GM21423 (cell line): ENCODE data around the gene EVL.
"Not testable (repeated sequence)": the region's sequence is repeated elsewhere in the genome, so short reads cannot be mapped to it uniquely, and the experiment has no call there.

Experiments
- ATAC-seq: cut with Tn5 transposase; IDR thresholded peaks from one replicate; pipeline ENCODE4 v1.9.1; 2021; ENCODE audit warnings: mild to moderate bottlenecking, moderate library complexity; ENCODE audit not compliant: unreplicated experiment

EVL gene, protein sequence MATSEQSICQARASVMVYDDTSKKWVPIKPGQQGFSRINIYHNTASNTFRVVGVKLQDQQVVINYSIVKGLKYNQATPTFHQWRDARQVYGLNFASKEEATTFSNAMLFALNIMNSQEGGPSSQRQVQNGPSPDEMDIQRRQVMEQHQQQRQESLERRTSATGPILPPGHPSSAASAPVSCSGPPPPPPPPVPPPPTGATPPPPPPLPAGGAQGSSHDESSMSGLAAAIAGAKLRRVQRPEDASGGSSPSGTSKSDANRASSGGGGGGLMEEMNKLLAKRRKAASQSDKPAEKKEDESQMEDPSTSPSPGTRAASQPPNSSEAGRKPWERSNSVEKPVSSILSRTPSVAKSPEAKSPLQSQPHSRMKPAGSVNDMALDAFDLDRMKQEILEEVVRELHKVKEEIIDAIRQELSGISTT

DNA sequence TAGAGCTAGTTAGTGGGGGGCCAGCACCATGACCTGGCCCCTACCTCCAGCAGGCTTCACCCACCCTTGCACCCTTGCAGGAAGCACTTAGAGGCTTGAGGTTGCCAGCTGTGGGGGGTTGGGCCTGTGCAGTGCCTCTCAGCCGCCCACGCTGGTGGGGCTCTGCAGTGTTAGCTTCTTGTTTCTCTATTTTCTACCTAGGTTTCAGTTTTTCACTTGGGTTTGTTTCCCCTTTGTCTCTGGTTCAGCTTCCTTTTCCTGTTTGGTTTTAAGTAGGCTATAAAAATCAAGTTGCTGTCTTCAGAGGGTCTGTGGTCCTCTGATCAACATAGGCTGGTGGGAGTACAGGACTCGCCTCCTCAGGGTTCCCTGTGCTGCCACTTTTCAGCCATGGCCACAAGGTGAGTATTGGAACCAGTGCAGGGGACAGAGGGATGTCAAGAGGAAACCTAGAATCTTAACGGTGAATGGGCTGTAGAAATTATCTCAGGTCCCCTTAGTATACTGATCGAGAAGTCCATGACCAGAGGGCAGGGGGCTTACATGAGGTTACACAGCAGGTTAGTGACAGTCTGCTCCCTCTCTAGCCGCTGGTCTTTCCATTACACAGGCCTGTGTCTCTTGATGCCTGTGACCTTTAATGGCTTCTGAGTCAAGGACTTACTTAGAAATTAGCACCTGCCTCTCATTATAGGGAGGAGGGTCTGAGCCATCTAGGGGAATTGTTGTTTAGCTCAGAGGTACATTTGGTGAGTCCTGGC, at the start of gene EVL:
Gene EVL, plus strand, starts transcription at position 312 of the 761 bp plus-strand sequence. Its CDS starts 79 bp downstream, at position 391.
- peak; percentile 51 for ATAC-seq

GRCh38 chr14:100017553-100017952, 47.7 kb upstream of the EVL start:
- no peak for ATAC-seq

DNA sequence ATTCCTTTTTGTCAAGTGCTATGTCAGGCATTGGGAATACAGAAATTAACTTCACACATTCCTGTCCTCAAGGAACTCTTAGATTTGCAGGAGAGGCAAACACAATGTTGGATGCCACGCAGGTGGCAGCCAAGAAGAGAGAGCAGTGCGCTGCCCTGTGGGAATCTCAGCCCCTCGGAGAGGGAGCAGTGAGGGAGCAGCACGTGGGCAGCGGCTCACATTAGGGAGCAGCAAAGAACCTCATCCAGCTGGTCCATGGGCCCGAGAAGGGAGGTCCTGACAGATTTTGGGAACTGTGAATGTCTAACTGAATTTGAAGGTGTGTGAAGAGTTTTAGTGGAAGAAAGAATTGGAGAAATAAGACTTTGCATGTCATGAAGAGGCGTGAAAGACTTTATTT, 47.2 kb upstream of the EVL start:
- ATAC-seq, result no peak

- no peak for ATAC-seq
These were observed 46.7 kb upstream of the EVL start for GRCh38 chr14:100018482-100018881.

GRCh38 chr14:100019156-100019744, 46.0 kb upstream of the EVL start:
- ATAC-seq, result no peak

DNA sequence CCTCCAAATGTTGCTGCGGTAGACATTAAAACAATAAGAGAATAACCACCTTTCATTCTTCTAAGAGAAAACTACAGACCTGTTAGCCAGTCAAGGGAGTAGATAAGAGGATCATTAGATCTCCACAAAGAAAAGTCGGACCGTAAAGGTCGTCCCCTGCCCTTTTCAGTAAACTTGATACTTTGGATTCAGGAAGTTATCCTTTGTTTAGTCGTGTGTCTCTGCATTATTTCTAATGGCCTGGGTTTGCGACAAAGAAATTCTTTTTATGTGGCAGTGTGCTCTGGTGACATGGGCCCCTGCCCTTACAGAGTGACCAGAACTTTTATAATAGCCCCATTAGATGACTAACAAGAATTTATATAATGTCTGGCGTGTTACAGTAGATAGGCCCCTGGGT, 44.6 kb upstream of the EVL start:
- ATAC-seq, result no peak

GRCh38 chr14:100022772-100023451, 42.3 kb upstream of the EVL start:
- no peak for ATAC-seq

GRCh38 chr14:100025111-100025510, 40.1 kb upstream of the EVL start:
- no peak for ATAC-seq

DNA sequence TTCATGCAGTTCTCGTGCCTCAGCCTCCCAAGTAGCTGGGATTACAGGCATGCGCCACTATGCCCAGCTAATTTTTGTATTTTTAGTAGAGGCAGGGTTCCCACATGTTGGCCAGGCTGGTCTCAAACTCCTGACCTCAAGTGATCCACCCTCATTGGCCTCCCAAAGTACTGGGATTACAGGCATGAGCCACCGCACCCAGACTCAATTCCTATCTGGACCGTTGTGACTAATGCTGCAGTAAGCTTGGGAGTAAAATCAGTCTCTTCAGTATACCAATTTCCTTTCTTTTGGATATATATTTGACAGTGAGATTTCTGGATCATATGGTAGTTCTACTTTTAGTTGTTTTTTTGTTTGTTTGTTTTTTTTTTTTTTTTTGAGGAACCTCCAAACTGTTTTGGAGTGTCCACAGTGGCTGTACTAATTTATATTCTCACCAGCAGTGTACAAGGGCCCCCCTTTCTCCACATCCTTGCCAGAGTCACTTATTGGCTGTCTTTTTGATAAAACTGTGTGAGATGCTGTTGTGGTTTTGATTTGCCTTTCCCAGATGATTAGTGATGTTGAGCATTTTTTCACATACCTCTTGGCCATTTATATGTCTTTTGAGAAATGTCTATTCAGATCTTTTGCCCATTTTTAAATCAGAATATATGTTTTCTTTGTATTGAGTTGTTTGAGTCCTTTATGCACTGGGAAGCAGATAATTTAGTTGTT, 37.3 kb upstream of the EVL start:
- ATAC-seq, result no peak

GRCh38 chr14:100028990-100029677, 36.1 kb upstream of the EVL start:
- ATAC-seq, result no peak

DNA sequence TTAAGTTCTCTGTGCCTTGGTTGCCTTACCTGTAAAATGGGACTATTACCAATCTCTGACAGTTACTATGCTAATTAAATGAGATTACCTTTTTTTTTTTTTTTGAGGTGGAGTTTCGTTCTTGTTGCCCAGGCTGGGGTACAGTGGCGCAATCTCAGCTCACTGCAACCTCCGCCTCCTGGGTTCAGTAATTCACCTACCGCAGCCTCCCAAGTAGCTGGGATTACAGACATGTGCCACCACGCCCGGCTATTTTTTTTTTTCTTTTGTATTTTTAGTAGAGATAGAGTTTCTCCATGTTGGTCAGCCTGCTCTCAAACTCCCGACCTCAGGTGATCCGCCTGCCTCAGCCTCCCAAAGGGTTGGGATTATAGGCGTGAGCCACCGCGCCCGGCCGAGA, 35.2 kb upstream of the EVL start:
- ATAC-seq, result not testable (repeated sequence)

DNA sequence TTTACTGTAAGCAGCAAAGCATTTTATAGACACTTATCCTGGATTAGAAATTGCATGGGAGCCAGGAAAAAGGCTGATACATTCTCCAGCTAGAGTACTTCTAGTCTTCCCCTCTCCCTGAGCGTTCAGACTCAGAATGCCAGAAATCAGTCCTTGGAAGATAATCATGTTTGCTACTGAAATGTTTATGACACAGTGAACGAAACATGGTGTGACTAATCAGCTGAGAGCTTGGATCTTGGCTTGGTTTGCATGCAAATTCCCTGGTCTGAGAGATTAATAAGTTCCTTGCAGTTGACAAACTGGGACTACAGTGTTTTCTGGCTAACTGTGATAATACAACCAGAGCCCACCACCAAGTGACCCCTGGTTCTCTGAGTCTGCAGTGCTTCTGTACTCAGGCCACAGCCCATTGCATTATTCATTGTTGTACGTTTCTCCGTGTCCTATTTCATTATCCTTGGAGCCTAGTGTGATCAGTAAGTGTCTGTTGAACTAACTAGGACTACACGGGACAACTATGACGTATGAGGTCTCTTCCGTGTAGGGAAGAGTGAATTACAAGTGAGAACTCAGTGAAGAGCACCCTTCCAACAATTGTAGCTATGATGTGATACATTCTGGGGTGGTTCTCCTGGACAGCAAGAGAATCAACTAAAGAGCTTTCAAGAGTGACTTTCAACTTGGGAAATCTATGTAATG, 34.6 kb upstream of the EVL start:
- no peak for ATAC-seq

- ATAC-seq, result no peak
These were observed 33.5 kb upstream of the EVL start for GRCh38 chr14:100031506-100032281.

DNA sequence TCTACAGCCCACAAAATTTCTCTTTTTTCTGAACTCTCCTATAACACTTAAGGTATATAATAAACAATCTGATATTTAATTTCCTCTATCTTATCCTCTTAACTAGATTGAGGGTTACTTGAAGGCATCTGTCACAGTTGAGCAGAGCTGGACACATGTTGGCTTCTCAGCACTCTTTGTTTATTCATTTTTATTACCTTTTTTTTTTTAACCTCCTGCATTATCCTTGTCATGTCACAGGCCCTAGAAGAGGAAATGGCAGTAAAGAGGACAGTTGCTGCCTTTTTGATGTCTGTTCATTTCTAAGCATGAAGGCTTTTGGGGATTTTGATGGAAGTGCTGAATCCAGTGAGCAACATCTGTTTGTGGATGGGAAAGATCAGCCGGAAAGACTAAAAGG, 32.5 kb upstream of the EVL start:
- no peak for ATAC-seq

- ATAC-seq, result no peak
These were observed 31.7 kb upstream of the EVL start for GRCh38 chr14:100033347-100034075.

DNA sequence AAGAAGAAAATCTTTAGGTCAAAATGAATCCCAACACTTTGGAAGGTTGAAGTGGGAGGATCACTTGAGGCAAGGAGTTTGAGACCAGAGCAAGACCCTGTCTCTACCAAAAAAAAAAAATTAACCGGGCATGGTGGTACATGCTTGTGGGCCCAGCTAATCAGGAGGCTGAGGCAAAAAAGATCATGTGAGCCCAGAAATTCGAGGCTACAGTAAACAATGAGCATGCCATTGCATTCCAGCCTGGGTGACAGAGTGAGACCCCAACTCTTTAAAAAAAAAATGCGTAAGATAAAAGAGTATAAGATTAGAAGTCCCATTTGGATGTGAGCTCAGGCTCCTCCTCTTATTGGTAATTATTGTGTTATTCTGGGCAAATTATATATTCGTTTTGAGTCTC, 30.8 kb upstream of the EVL start:
- no peak for ATAC-seq

- no peak for ATAC-seq
These were observed 30.2 kb upstream of the EVL start for GRCh38 chr14:100034961-100035500.

GRCh38 chr14:100035700-100036099, 29.5 kb upstream of the EVL start:
- ATAC-seq, result no peak
